ENCODE results near the gene TPD52L1.

- TF ChIP-seq CTCF (IDR thresholded peaks at IDR 0.05; ENCODE audit: extremely low read depth in 1 of 2, insufficient read depth in 1 of 2, low read depth in 1 of 2, low read length in 2 of 2) (no peak), MYC (IDR thresholded peaks at IDR 0.05; ENCODE audit: low read depth, low read length) (no peak), EZH2 (IDR thresholded peaks at IDR 0.05; ENCODE audit: borderline replicate concordance, low read depth, low read length, severe bottlenecking) (no peak), POLR2A (IDR thresholded peaks at IDR 0.05; ENCODE audit: low read depth, low read length) (no peak), MAX (IDR thresholded peaks at IDR 0.05; ENCODE audit: insufficient read depth, insufficient read length) (no peak), POLR2AphosphoS5 (IDR thresholded peaks at IDR 0.05; ENCODE audit: insufficient read depth, low read depth, low read length) (no peak), FOS (IDR thresholded peaks at IDR 0.05; ENCODE audit: borderline replicate concordance, insufficient read depth, low read length) (no peak)
Observed at GRCh38 chr6:125255201-125255600, 101.6 kb downstream of the TPD52L1 start.

Data from endothelial cell of umbilical vein (primary cell).